ENCODE measurements around the gene ZMIZ1. TPM values are rescaled to one million over a fixed set of nuclear protein-coding genes. Genes with fewer than 3 reads are reported as not detected.

The ZMIZ1 gene
- total RNA-seq, 2 donors from 2014 or later: 30.0 to 34.0 TPM

- DNase-seq: no peak
- peaks cover 9% of the 10 kb centered on the region for H3K4me1 Mint-ChIP-seq
- H3K27me3 Mint-ChIP-seq: no peaks in the 10 kb centered on the region
- H3K9me3 ChIP-seq (ENCODE audit: control insufficient read depth, low read length, poor library complexity, severe bottlenecking): no peaks in the 10 kb centered on the region
- H3K4me3 Mint-ChIP-seq: no peak overlapping the region
- ATAC-seq: no peak
- peaks cover 10% of the 10 kb centered on the region for H3K36me3 Mint-ChIP-seq (ENCODE audit: low read depth)
- H3K27ac Mint-ChIP-seq: no peak overlapping the region
Measured at GRCh38 chr10:79219322-79219957, 150.7 kb downstream of the ZMIZ1 start.

GRCh38 chr10:79220307-79220706 lies 151.5 kb downstream of the ZMIZ1 start:
- peaks cover 13% of the 10 kb centered on the region for H3K4me1 Mint-ChIP-seq
- ATAC-seq (no peak), DNase-seq (no peak)
- no peaks in the 10 kb centered on the region for H3K9me3 ChIP-seq (ENCODE audit: control insufficient read depth, low read length, poor library complexity, severe bottlenecking)
- peak overlapping the region; percentile 43 for H3K4me3 Mint-ChIP-seq
- H3K36me3 Mint-ChIP-seq (ENCODE audit: low read depth): peaks cover 10% of the 10 kb centered on the region
- no peaks in the 10 kb centered on the region for H3K27me3 Mint-ChIP-seq
- no peak overlapping the region for H3K27ac Mint-ChIP-seq

- peaks cover 12% of the 10 kb centered on the region for H3K4me1 Mint-ChIP-seq
- peaks cover 12% of the 10 kb centered on the region for H3K36me3 Mint-ChIP-seq (ENCODE audit: low read depth)
- no peak for ATAC-seq
- no peak overlapping the region for H3K27ac Mint-ChIP-seq
- H3K27me3 Mint-ChIP-seq: no peaks in the 10 kb centered on the region
- no peak overlapping the region for H3K4me3 Mint-ChIP-seq
- H3K9me3 ChIP-seq (ENCODE audit: control insufficient read depth, low read length, poor library complexity, severe bottlenecking): no peaks in the 10 kb centered on the region
- no peak for DNase-seq
Measured at GRCh38 chr10:79221110-79222051, 152.6 kb downstream of the ZMIZ1 start.

- no peak for ATAC-seq
Measured at GRCh38 chr10:79222186-79222585, 153.4 kb downstream of the ZMIZ1 start.

GRCh38 chr10:79223091-79224048 lies 154.6 kb downstream of the ZMIZ1 start:
- peaks cover 15% of the 10 kb centered on the region for H3K4me1 Mint-ChIP-seq
- H3K27me3 Mint-ChIP-seq: no peaks in the 10 kb centered on the region
- H3K4me3 Mint-ChIP-seq: no peak overlapping the region
- peaks cover 11% of the 10 kb centered on the region for H3K36me3 Mint-ChIP-seq (ENCODE audit: low read depth)
- peak overlapping the region; percentile 1 for H3K27ac Mint-ChIP-seq
- ATAC-seq (no peak), DNase-seq (no peak)
- no peaks in the 10 kb centered on the region for H3K9me3 ChIP-seq (ENCODE audit: control insufficient read depth, low read length, poor library complexity, severe bottlenecking)

More at GRCh38 chr10:79222186-79222585, 153.4 kb downstream of the ZMIZ1 start:
- H3K9me3 ChIP-seq (ENCODE audit: control insufficient read depth, low read length, poor library complexity, severe bottlenecking): no peaks in the 10 kb centered on the region
- H3K4me1 Mint-ChIP-seq: peaks cover 13% of the 10 kb centered on the region
- no peak overlapping the region for H3K27ac Mint-ChIP-seq
- no peaks in the 10 kb centered on the region for H3K27me3 Mint-ChIP-seq
- DNase-seq: no peak
- peaks cover 12% of the 10 kb centered on the region for H3K36me3 Mint-ChIP-seq (ENCODE audit: low read depth)
- no peak overlapping the region for H3K4me3 Mint-ChIP-seq

GRCh38 chr10:79224263-79224949 lies 155.6 kb downstream of the ZMIZ1 start:
- DNase-seq: no peak
- H3K36me3 Mint-ChIP-seq (ENCODE audit: low read depth): peaks cover 5% of the 10 kb centered on the region
- H3K27ac Mint-ChIP-seq: peak overlapping the region; percentile 1
- no peak for ATAC-seq
- no peaks in the 10 kb centered on the region for H3K9me3 ChIP-seq (ENCODE audit: control insufficient read depth, low read length, poor library complexity, severe bottlenecking)
- peaks cover 12% of the 10 kb centered on the region for H3K4me1 Mint-ChIP-seq
- H3K27me3 Mint-ChIP-seq: no peaks in the 10 kb centered on the region
- H3K4me3 Mint-ChIP-seq: no peak overlapping the region

- Mint-ChIP-seq H3K4me3 (no peak overlapping the region), H3K36me3 (ENCODE audit: low read depth) (peaks cover 5% of the 10 kb centered on the region), H3K27ac (no peak overlapping the region), H3K27me3 (no peaks in the 10 kb centered on the region), H3K4me1 (peaks cover 12% of the 10 kb centered on the region)
- ATAC-seq: no peak
- DNase-seq: no peak
- no peaks in the 10 kb centered on the region for H3K9me3 ChIP-seq (ENCODE audit: control insufficient read depth, low read length, poor library complexity, severe bottlenecking)
Measured at GRCh38 chr10:79224992-79225391, 156.2 kb downstream of the ZMIZ1 start.

GRCh38 chr10:79226391-79227245 lies 157.9 kb downstream of the ZMIZ1 start:
- ATAC-seq: no peak

GRCh38 chr10:79229071-79229541 lies 160.3 kb downstream of the ZMIZ1 start:
- DNase-seq: no peak
- Mint-ChIP-seq H3K4me3 (no peak overlapping the region), H3K36me3 (ENCODE audit: low read depth) (peaks cover 4% of the 10 kb centered on the region), H3K4me1 (peaks cover 21% of the 10 kb centered on the region), H3K27me3 (no peaks in the 10 kb centered on the region), H3K27ac (no peak overlapping the region)
- no peak for ATAC-seq
- H3K9me3 ChIP-seq (ENCODE audit: control insufficient read depth, low read length, poor library complexity, severe bottlenecking): no peaks in the 10 kb centered on the region

More at GRCh38 chr10:79226391-79227245, 157.9 kb downstream of the ZMIZ1 start:
- peaks cover 11% of the 10 kb centered on the region for H3K4me1 Mint-ChIP-seq
- H3K36me3 Mint-ChIP-seq (ENCODE audit: low read depth): peaks cover 2% of the 10 kb centered on the region
- H3K27me3 Mint-ChIP-seq: no peaks in the 10 kb centered on the region
- peak overlapping the region; percentile 11 for H3K27ac Mint-ChIP-seq
- no peaks in the 10 kb centered on the region for H3K9me3 ChIP-seq (ENCODE audit: control insufficient read depth, low read length, poor library complexity, severe bottlenecking)
- no peak overlapping the region for H3K4me3 Mint-ChIP-seq
- DNase-seq: no peak

- Mint-ChIP-seq H3K36me3 (ENCODE audit: low read depth) (peaks cover 4% of the 10 kb centered on the region), H3K4me3 (no peak overlapping the region), H3K27me3 (no peaks in the 10 kb centered on the region), H3K27ac (peak overlapping the region; percentile 51), H3K4me1 (peaks cover 17% of the 10 kb centered on the region)
- DNase-seq: no peak
- ATAC-seq: no peak
- H3K9me3 ChIP-seq (ENCODE audit: control insufficient read depth, low read length, poor library complexity, severe bottlenecking): no peaks in the 10 kb centered on the region
Measured at GRCh38 chr10:79229830-79230327, 161.1 kb downstream of the ZMIZ1 start.

- peaks cover 4% of the 10 kb centered on the region for H3K36me3 Mint-ChIP-seq (ENCODE audit: low read depth)
- H3K4me3 Mint-ChIP-seq: no peak overlapping the region
- ATAC-seq (no peak), DNase-seq (no peak)
- H3K9me3 ChIP-seq (ENCODE audit: control insufficient read depth, low read length, poor library complexity, severe bottlenecking): no peaks in the 10 kb centered on the region
- peaks cover 17% of the 10 kb centered on the region for H3K4me1 Mint-ChIP-seq
- H3K27ac Mint-ChIP-seq: peak overlapping the region; percentile 51
- H3K27me3 Mint-ChIP-seq: no peaks in the 10 kb centered on the region
Measured at GRCh38 chr10:79230328-79230830, 161.6 kb downstream of the ZMIZ1 start.

Data from T-helper 17 cell (primary cell).